NK-92 treated with Interleukin-12 subunit alpha and Interleukin-12 subunit beta, amount 100 ng/mL, for 24 hours (cell line): ENCODE results near the gene MRGPRX4.
"Not testable (repeated sequence)": the region's sequence is repeated elsewhere in the genome, so short reads cannot be mapped to it uniquely, and the experiment has no call there.

Experiments
- DNase-seq: peaks from one replicate; lab custom pipeline; 2025; lab: John Stamatoyannopoulos, UW

The MRGPRX4 gene

GRCh38 chr11:18172666-18173065, at the start of gene MRGPRX4:
Gene MRGPRX4, plus strand, starts transcription at chr11:18172837. Its CDS starts 420 bp downstream, at chr11:18173257.
- DNase-seq: no peak

GRCh38 chr11:18131115-18131514, 41.5 kb upstream of the MRGPRX4 start:
- not testable (repeated sequence) for DNase-seq

- DNase-seq: no peak
Measured at GRCh38 chr11:18132341-18132740, 40.3 kb upstream of the MRGPRX4 start, which contains the start of gene MRGPRX3. Gene MRGPRX3, plus strand, starts transcription at chr11:18132571. Its CDS starts 4,632 bp downstream, at chr11:18137203.

- no peak for DNase-seq
Measured at GRCh38 chr11:18135308-18135707, 37.3 kb upstream of the MRGPRX4 start.

GRCh38 chr11:18137186-18137800, 35.3 kb upstream of the MRGPRX4 start:
- DNase-seq: no peak

GRCh38 chr11:18140145-18140544, 32.5 kb upstream of the MRGPRX4 start:
- DNase-seq: no peak

GRCh38 chr11:18144243-18144642, 28.4 kb upstream of the MRGPRX4 start:
- DNase-seq: no peak

- no peak for DNase-seq
Measured at GRCh38 chr11:18145025-18145424, 27.6 kb upstream of the MRGPRX4 start.

GRCh38 chr11:18145837-18146236, 26.8 kb upstream of the MRGPRX4 start:
- no peak for DNase-seq

- DNase-seq: no peak
Measured at GRCh38 chr11:18151581-18151980, 21.1 kb upstream of the MRGPRX4 start.

- DNase-seq: no peak
Measured at GRCh38 chr11:18168372-18168771, 4.3 kb upstream of the MRGPRX4 start.

GRCh38 chr11:18171377-18172000, 1.1 kb upstream of the MRGPRX4 start:
- no peak for DNase-seq

GRCh38 chr11:18173225-18173866, 709 bp downstream of the MRGPRX4 start:
- no peak for DNase-seq

GRCh38 chr11:18188796-18189195, 16.2 kb downstream of the MRGPRX4 start:
- DNase-seq: no peak

- not testable (repeated sequence) for DNase-seq
Measured at GRCh38 chr11:18189476-18190245, 17.0 kb downstream of the MRGPRX4 start.

GRCh38 chr11:18191376-18191775, 18.7 kb downstream of the MRGPRX4 start:
- DNase-seq: no peak

- no peak for DNase-seq
Measured at GRCh38 chr11:18193010-18193409, 20.4 kb downstream of the MRGPRX4 start.

GRCh38 chr11:18196532-18196931, 23.9 kb downstream of the MRGPRX4 start:
- DNase-seq: no peak

- not testable (repeated sequence) for DNase-seq
Measured at GRCh38 chr11:18197738-18198137, 25.1 kb downstream of the MRGPRX4 start.

- DNase-seq: no peak
Measured at GRCh38 chr11:18203723-18204122, 31.1 kb downstream of the MRGPRX4 start.

GRCh38 chr11:18204220-18204619, 31.6 kb downstream of the MRGPRX4 start:
- no peak for DNase-seq

GRCh38 chr11:18204771-18205170, 32.1 kb downstream of the MRGPRX4 start:
- DNase-seq: no peak
